ENCODE data around the gene PARD3.
"Not testable (repeated sequence)": the region's sequence is repeated elsewhere in the genome, so short reads cannot be mapped to it uniquely, and the experiment has no call there.

Gene PARD3

GRCh38 chr10:34475274-34475646, 339.8 kb downstream of the PARD3 start:
- no peak for DNase-seq (ENCODE audit: low read depth in 1 of 2, low spot score in 1 of 2)

DNA sequence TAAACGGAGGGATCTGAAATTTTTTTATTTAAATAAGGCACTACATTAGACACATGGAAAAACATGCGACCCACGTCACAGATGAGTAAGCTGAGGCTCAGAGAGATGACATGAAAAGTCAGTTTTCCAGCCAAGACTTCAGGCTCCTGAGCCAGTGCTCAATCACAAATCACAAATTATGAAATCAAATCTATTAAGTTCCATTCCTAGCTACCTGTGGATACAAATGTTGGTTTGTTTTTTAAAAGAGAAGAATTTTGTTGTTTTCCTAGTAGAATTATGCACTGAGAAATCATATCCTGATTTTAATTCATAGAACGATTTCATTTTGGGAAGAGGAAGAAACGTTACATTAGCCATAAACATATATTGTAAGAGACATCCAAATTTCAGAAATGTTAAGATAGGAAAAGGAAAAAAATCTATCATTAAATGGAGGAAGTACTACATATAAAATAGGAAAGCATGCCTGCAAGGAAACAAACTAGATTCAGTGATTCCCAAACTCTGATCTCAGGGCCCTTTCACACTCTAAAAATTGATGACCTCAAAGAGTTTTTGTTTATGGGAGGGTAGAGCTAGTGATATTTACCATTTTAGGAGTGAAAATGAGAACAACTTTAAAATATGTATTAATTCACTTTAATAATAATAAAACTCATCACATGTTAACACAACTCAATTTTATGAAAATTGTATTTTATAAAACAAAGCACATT, 340.4 kb downstream of the PARD3 start:
- no peak for DNase-seq (ENCODE audit: low read depth in 1 of 2, low spot score in 1 of 2)

DNA sequence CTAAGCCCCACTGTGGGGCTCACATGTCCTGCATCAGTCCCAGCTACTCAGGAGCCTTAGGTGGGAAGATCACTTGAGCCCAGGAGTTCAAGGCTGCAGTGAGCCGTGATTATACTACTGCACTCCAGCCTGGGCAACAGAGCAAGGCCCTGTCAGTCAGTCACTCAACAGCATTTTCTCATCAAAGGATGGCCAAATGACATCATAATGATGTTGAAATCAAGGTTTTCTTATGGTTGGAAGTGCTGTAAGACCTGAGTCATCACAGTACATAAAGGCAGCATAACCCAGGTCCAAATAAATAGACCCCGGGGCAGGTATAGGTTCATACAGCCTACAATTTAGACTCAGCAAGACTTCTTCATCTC, 341.1 kb downstream of the PARD3 start:
- no peak for DNase-seq (ENCODE audit: low read depth in 1 of 2, low spot score in 1 of 2)

- no peak for DNase-seq (ENCODE audit: low read depth in 1 of 2, low spot score in 1 of 2)
These were observed 341.7 kb downstream of the PARD3 start for GRCh38 chr10:34473174-34474008.

- DNase-seq (ENCODE audit: low read depth in 1 of 2, low spot score in 1 of 2): no peak
These were observed 344.8 kb downstream of the PARD3 start for GRCh38 chr10:34470307-34470706.

GRCh38 chr10:34469446-34469845, 345.6 kb downstream of the PARD3 start:
- no peak for DNase-seq (ENCODE audit: low read depth in 1 of 2, low spot score in 1 of 2)

DNA sequence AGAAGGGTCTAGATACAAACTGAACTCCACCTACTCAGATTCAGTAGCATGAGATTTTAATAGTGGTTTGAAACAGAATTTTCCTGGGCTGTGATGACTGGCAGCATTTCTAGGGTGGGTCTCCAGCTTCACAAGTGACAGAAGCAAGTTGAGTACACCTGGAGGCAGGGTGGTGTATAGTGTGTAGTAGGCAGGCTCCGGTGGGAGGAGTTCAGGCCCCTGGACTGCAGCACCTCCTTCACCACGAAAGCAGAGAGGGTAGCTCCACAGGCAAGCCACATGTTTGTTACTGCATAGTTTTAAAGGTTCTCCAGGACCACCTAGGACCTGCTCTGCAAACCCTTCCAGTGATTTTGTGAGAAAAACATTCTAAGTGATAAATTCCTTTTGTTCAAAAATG, 347.2 kb downstream of the PARD3 start:
- DNase-seq (ENCODE audit: low read depth in 1 of 2, low spot score in 1 of 2): no peak

- DNase-seq (ENCODE audit: low read depth in 1 of 2, low spot score in 1 of 2): no peak
These were observed 347.7 kb downstream of the PARD3 start for GRCh38 chr10:34467364-34467763.

DNA sequence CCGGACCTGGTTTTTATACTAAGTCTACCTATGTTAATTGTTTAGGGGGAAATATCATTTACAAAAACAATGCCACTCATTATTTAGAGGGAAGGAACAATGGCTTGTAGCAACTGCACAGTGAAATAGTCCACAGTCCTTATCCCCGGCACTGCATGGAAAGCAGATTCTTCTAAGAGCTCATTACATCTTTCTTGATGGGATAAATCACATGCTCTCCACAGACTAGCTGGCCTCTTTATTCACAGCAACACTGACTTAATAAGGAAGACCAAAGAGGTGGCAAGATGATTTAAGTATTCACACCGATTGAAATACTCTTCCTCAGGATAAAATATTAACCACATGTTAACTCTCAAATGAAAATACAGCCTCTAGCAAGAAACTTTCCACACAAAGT, 349.4 kb downstream of the PARD3 start:
- no peak for DNase-seq (ENCODE audit: low read depth in 1 of 2, low spot score in 1 of 2)

- DNase-seq (ENCODE audit: low read depth in 1 of 2, low spot score in 1 of 2): no peak
These were observed 350.5 kb downstream of the PARD3 start for GRCh38 chr10:34464591-34464990.

DNA sequence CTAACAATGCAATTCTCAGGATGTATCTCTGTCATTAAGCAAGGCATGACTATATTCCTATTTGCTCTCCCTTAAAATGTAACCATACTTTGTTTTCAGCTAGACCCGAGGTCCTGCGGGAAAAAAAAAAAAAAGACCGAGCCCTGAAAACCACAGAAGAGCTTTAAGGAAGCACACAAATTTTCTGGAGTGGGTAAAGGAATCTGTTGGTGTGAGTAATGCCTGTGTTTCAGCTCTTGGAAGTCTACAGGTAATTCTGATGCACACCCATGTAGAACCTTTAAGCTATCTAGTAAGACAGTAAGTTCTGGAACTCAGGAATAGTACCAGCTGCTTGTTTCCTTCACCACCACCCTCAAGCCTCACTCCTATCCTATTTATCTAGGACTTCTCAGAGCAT, 351.1 kb downstream of the PARD3 start:
- no peak for DNase-seq (ENCODE audit: low read depth in 1 of 2, low spot score in 1 of 2)

GRCh38 chr10:34462993-34463392, 352.1 kb downstream of the PARD3 start:
- DNase-seq (ENCODE audit: low read depth in 1 of 2, low spot score in 1 of 2): no peak

- no peak for DNase-seq (ENCODE audit: low read depth in 1 of 2, low spot score in 1 of 2)
These were observed 353.0 kb downstream of the PARD3 start for GRCh38 chr10:34462056-34462455.

DNA sequence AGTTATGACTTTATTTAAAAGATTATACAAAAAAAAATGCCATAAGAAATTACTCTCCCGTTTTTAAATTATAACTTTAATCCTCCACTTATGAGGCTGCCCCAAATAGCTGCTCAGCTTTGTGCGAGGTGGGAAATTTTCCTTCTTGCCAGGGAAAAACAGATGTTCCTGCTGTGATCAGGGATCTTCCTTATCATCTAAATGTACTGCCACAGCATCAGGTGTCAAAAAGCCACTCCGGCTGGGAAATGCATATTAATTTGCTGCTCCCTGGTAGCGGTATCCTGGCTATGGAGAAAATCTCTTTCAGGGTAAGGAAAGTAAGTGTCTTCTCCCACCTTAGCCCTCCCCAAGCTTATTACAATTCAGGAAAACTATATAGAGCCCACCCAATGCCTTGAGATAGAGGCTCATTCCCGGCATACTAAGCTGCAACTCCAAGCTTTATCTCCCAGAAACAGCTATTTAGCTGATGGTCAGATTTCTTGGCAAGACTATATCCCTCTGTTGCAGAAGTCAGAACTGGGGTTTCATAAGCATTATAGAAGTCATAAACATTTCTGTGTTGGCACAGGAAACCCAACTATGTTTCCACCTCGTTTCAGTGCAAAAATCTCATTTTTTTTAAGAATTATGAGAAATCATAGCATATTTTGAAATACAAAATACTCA, 360.4 kb downstream of the PARD3 start:
- no peak for DNase-seq (ENCODE audit: low read depth in 1 of 2, low spot score in 1 of 2)

DNA sequence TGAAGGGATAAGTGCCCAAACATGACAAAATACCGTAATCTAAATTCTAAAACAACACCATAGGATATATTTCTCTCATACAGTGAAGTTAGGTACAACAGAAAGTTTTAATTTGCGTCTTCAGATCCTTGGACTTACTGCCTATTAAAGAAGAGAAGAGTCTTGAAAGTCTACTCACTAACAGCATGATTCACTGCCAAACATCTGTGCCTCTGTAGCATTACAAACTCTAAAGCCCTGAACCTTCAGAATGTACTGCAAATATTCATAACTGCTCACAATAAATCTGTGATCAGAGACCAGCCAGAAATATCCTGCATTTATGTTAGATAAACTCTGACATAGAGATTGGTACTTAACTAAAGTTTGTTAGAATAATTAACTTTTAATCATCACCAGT, 365.3 kb downstream of the PARD3 start:
- DNase-seq (ENCODE audit: low read depth in 1 of 2, low spot score in 1 of 2): no peak

DNA sequence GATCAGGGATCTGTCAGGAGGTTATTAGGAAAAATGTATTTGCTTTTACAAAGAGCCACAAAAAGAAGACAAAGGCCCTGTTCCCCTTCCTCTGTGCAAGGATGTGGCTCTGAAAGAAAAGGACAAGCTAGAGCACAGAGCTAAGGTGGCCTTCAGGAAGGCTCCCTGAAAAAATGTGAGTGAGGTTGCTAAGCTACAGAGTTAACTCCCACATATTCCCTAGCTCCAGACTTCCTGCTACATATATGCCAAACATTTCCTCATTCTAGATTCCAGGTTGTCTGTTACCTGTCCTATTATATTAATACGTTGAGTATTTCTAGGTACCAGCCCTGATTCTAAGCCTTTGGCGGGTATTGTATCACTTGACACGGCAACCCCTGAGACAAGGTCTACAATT, 369.0 kb downstream of the PARD3 start:
- no peak for DNase-seq (ENCODE audit: low read depth in 1 of 2, low spot score in 1 of 2)

- DNase-seq (ENCODE audit: low read depth in 1 of 2, low spot score in 1 of 2): no peak
These were observed 370.6 kb downstream of the PARD3 start for GRCh38 chr10:34444223-34445183.

DNA sequence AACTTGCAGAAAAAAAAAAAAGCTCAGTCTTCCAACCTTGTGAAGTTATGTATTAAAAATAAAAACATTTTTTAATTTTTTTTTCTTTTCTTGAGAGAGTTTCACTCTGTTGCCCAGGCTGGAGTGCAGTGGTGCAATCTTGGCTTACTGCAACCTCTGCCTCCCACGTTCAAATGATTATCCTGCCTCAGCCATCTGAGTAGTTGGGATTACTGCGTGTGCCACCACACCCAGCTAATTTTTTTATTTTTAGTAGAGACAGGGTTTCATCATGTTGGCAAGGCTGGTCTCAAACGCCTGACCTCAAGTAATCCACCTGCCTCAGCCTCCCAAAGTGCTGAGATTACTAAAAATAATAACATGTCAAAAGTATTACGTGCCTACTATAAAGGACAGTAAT, 375.7 kb downstream of the PARD3 start:
- DNase-seq (ENCODE audit: low read depth in 1 of 2, low spot score in 1 of 2): not testable (repeated sequence)

- DNase-seq (ENCODE audit: low read depth in 1 of 2, low spot score in 1 of 2): no peak
These were observed 376.4 kb downstream of the PARD3 start for GRCh38 chr10:34438741-34439140.

- DNase-seq (ENCODE audit: low read depth in 1 of 2, low spot score in 1 of 2): no peak
These were observed 377.2 kb downstream of the PARD3 start for GRCh38 chr10:34437906-34438305.

DNA sequence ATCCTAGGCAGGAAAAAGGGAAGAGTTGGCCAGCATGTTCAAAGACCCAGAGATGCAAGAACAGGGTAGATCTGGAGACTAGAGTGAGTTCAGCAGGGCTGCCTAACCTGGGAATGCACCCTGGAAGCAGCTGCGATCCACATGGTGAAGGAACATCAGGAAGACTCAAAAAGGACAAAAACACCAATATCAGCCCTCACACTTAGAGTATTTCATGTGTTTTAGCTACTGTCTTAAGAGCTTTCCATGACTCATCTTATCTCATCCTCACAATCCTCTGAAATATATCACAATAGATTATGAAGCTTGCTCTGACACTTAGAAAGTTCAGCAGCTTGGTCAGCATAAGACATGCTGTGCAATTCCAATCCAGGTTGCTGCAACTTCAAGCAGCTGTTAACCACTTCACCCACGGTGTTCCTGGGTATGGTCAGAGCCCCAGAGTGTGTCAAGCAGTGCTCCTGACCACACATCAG, 380.9 kb downstream of the PARD3 start:
- DNase-seq (ENCODE audit: low read depth in 1 of 2, low spot score in 1 of 2): no peak
